Calu3 (cell line): ENCODE measurements around the gene SMIM30. TPM values are rescaled to one million over a fixed set of nuclear protein-coding genes. Genes with fewer than 3 reads are reported as not detected.
"Not testable (repeated sequence)": the region's sequence is repeated elsewhere in the genome, so short reads cannot be mapped to it uniquely, and the experiment has no call there.

Experiments
- BruUV-seq: library from RNA; stranded (reverse); fragments of 400-500 nt; replicated peaks from 2 replicates; lab custom pipeline; 2021; lab: Mats Ljungman, UMichigan
- CTCF ChIA-PET: fragments of 300-600 bp; sonication (Branson Sonifier 250); formaldehyde crosslinking; loops from one replicate; lab custom pipeline; 2022; ENCODE audit warnings: antibody characterized with exemption; lab: Charles Lee
- DNase-seq: peaks from one replicate; pipeline ENCODE4 v3.0.0; 2022
- H3K27ac Mint-ChIP-seq: one replicate; pipeline ENCODE4 v1.8.0; 2022; ENCODE audit warnings: mixed read lengths; ENCODE audit not compliant: unreplicated experiment
- H3K27me3 Mint-ChIP-seq: one replicate; pipeline ENCODE4 v1.8.0; 2022; ENCODE audit warnings: mixed read lengths; ENCODE audit not compliant: unreplicated experiment
- H3K36me3 Mint-ChIP-seq: one replicate; pipeline ENCODE4 v1.8.0; 2022; ENCODE audit warnings: mild to moderate bottlenecking, moderate library complexity, mixed read lengths; ENCODE audit not compliant: insufficient read depth, unreplicated experiment
- H3K4me1 Mint-ChIP-seq: one replicate; pipeline ENCODE4 v1.8.0; 2022; ENCODE audit warnings: mild to moderate bottlenecking, low read depth, mixed read lengths; ENCODE audit not compliant: unreplicated experiment
- H3K4me3 Mint-ChIP-seq: one replicate; pipeline ENCODE4 v1.8.0; 2022; ENCODE audit warnings: mild to moderate bottlenecking, low read depth, moderate library complexity, mixed read lengths; ENCODE audit not compliant: unreplicated experiment
- H3K9me3 Mint-ChIP-seq: one replicate; pipeline ENCODE4 v1.8.0; 2022; ENCODE audit warnings: low read depth, mixed read lengths; ENCODE audit not compliant: unreplicated experiment
- intact Hi-C: fragments of 100-400 bp; cut with micrococcal nuclease; formaldehyde crosslinking; loops from one replicate; pipeline ENCODE4 v1.10.0; 2022; ENCODE audit not compliant: unreplicated experiment
- total RNA-seq: library from RNA; stranded (reverse); gene quantifications from 2 replicates; pipeline ENCODE4 v1.2.3, GENCODE V29; 2022
- TF ChIP-seq, protein P1 (sequence below): fragments of 200-600 bp; IDR thresholded peaks from one replicate; pipeline ENCODE4 v1.8.0; 2022; ENCODE audit warnings: antibody characterized with exemption; ENCODE audit not compliant: unreplicated experiment

The SMIM30 gene
- total RNA-seq, 1 experiment from 2014 or later: 35.9 TPM

DNA sequence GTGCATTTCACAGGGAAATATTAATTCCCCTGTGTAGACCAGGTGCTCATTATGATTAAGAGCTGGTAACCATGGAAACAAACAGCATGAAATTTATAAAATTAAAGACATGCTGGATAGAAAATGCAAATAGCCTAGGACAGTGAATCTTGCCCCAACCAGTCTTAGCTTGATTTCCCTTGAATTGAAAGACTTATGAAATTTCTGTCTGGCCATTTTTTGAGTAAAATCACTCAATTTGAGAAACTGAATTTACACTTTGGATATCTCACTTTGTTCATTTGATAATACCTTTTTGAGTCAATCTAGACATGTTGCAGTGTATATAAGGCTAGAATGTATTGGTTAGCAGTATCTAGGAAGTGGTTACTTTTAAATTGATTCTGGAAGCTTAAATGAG is 4.4 kb upstream of the SMIM30 start:
- Mint-ChIP-seq H3K9me3 (no peaks in the 10 kb centered on the region), H3K36me3 (peaks cover 8% of the 10 kb centered on the region), H3K4me1 (no peaks in the 10 kb centered on the region), H3K27me3 (no peaks in the 10 kb centered on the region), H3K27ac (no peak overlapping the region), H3K4me3 (no peak overlapping the region)
- BruUV-seq: no TSS peak
- TF ChIP-seq, protein P1, sequence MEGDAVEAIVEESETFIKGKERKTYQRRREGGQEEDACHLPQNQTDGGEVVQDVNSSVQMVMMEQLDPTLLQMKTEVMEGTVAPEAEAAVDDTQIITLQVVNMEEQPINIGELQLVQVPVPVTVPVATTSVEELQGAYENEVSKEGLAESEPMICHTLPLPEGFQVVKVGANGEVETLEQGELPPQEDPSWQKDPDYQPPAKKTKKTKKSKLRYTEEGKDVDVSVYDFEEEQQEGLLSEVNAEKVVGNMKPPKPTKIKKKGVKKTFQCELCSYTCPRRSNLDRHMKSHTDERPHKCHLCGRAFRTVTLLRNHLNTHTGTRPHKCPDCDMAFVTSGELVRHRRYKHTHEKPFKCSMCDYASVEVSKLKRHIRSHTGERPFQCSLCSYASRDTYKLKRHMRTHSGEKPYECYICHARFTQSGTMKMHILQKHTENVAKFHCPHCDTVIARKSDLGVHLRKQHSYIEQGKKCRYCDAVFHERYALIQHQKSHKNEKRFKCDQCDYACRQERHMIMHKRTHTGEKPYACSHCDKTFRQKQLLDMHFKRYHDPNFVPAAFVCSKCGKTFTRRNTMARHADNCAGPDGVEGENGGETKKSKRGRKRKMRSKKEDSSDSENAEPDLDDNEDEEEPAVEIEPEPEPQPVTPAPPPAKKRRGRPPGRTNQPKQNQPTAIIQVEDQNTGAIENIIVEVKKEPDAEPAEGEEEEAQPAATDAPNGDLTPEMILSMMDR: no peak
- intact Hi-C loops: no loop called here
- CTCF ChIA-PET: no interaction called here
- no peak for DNase-seq

DNA sequence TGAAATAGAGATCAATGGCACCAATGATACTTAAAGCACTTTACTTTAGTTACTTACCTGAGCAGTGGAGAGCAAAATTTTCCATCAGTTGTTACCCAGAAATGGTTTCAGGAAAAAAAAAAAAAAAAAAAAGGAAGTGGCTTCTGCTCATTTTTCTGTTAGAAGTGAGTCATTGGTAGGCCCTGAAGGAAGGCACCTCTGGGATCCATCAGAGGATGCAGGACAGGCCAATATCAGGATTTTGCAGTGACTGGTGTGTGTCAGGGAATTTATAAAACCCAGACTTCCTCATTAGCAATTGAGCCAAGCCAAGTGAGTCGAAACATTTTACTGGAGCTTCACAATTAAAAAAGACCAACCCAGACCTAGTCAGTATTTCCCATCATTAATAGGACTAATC is 2.3 kb upstream of the SMIM30 start:
- DNase-seq: no peak
- intact Hi-C loops: no loop called here
- Mint-ChIP-seq H3K27me3 (no peaks in the 10 kb centered on the region), H3K9me3 (no peaks in the 10 kb centered on the region), H3K4me1 (no peaks in the 10 kb centered on the region), H3K36me3 (peaks cover 8% of the 10 kb centered on the region), H3K4me3 (no peak overlapping the region), H3K27ac (no peak overlapping the region)
- BruUV-seq: no TSS peak
- TF ChIP-seq, protein P1: no peak
- CTCF ChIA-PET: interaction anchor here (0.6 kb wide), 1 partner anchor 956 kb away, joined by 4 read pairs; no protein-coding TSS in a partner anchor

DNA sequence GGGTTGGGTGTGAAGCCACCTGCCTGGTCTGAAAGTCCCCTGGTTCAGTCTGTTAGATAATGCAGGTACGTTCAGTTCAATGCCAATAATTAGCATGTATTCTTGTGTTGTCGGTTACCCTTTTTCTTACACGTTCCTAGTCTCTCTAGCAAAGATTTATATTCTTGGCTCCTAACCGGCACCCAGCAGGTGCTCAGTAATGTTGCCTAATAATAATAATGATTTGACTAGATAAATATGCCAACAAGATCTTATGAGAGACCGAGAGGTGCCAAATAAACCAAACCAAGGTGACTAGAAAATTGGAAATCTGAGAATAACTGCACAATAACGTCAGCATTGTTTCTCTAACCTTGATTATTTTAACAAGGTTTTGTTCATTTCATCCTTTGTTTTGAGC is 1.1 kb upstream of the SMIM30 start:
- Mint-ChIP-seq H3K9me3 (no peaks in the 10 kb centered on the region), H3K36me3 (peaks cover 8% of the 10 kb centered on the region), H3K27me3 (no peaks in the 10 kb centered on the region), H3K27ac (no peak overlapping the region), H3K4me1 (no peaks in the 10 kb centered on the region), H3K4me3 (no peak overlapping the region)
- no TSS peak for BruUV-seq
- intact Hi-C loops: loop anchor here (10.0 kb wide), 1 partner anchor 185 kb away; a partner anchor contains a TSS
- no peak for DNase-seq
- TF ChIP-seq, protein P1: no peak
- CTCF ChIA-PET: interaction anchor here (0.6 kb wide), 1 partner anchor 11 kb away, joined by 3 read pairs; no protein-coding TSS in a partner anchor

DNA sequence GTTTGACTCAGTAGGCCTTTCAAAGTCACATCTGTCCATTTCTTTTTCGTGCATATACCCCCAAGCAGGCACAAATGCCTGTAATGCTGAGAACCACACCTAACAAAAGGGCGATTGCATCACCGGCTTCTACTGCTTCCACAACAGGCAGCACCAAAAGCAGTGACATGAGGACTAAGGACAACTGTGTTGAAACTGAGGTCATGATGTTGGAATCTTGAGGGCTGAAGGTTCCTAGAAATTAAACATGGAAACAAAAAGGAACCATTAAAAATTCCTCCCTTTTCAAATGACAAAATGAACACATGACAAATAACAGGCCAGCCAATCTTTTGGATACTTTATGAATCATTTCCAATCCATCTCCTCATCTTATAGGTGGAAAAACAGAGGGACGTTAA is 980 bp downstream of the SMIM30 start:
- DNase-seq, BruUV-seq, H3K9me3 Mint-ChIP-seq, H3K4me1 Mint-ChIP-seq, H3K36me3 Mint-ChIP-seq, H3K27me3 Mint-ChIP-seq: not testable (repeated sequence)
- intact Hi-C loops: loop anchor here (10.0 kb wide), 1 partner anchor 183 kb away; a partner anchor contains a TSS
- CTCF ChIA-PET: interaction anchor here (0.6 to 1.5 kb wide), 2 partner anchors 42 to 1378 kb away, joined by 5 to 6 read pairs; no protein-coding TSS in a partner anchor
- peak overlapping the region; percentile 80 for H3K4me3 Mint-ChIP-seq
- H3K27ac Mint-ChIP-seq: peak overlapping the region; percentile 73

DNA sequence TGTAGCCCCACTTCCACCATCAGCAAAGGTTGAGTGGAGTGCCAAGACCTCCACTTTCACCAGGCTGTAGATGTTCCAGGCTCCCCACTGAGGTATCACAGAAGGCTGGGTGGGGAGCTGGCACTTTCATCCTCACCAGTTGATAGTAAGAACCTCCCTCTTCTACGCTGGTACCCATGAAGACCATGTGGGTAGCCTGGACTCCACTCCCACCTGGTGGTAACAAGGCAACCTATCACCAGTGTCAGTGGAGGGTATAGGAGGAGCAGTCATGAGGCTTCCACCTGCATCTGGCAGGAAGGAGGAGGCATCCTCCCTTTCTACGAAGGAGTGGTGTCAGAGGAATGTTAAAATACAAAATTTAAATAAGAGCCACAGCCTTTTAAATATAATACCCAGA is 4.4 kb downstream of the SMIM30 start:
- TF ChIP-seq, protein P1: no peak
- Mint-ChIP-seq H3K4me3 (no peak overlapping the region), H3K4me1 (peaks cover 9% of the 10 kb centered on the region), H3K9me3 (peaks cover 2% of the 10 kb centered on the region), H3K27me3 (no peaks in the 10 kb centered on the region), H3K36me3 (peaks cover 8% of the 10 kb centered on the region), H3K27ac (no peak overlapping the region)
- CTCF ChIA-PET: no interaction called here
- intact Hi-C loops: loop anchor here (10.0 kb wide), 1 partner anchor 179 kb away; a partner anchor contains a TSS
- peak; percentile 4 for DNase-seq
- no TSS peak for BruUV-seq
